GM23248 (cell line): ENCODE measurements around the gene ZSWIM2. TPM values are rescaled to one million over a fixed set of nuclear protein-coding genes. Genes with fewer than 3 reads are reported as not detected.

Experiments used
- DNase-seq: peaks from one replicate; pipeline ENCODE4 v3.0.0-alpha.2; 2015
- H2AFZ ChIP-seq: fragments of 200-600 bp; sonication (generic); 2 replicates; pipeline ENCODE4 v1.6.1; 2016; ENCODE audit warnings: antibody characterized with exemption
- H3F3A ChIP-seq: fragments of 200-600 bp; sonication (generic); 2 replicates; pipeline ENCODE4 v1.6.1; 2016; ENCODE audit warnings: mild to moderate bottlenecking, antibody characterized with exemption, mixed run types; ENCODE audit not compliant: insufficient read depth
- H3K27ac ChIP-seq: fragments of 200-600 bp; sonication (generic); 2 replicates; pipeline ENCODE4 v1.5.1; 2016; ENCODE audit warnings: mild to moderate bottlenecking
- H3K27me3 ChIP-seq: fragments of 200-600 bp; sonication (generic); replicated peaks from 2 replicates; pipeline ENCODE4 v1.6.1; 2016; ENCODE audit warnings: mild to moderate bottlenecking; ENCODE audit not compliant: insufficient read depth
- H3K36me3 ChIP-seq: fragments of 200-600 bp; sonication (generic); 2 replicates; pipeline ENCODE4 v1.6.1; 2016; ENCODE audit warnings: low read depth, mild to moderate bottlenecking
- H3K4me1 ChIP-seq: fragments of 200-600 bp; sonication (generic); 2 replicates; pipeline ENCODE4 v1.6.1; 2016; ENCODE audit warnings: mild to moderate bottlenecking; ENCODE audit not compliant: insufficient read depth
- H3K4me2 ChIP-seq: fragments of 200-600 bp; sonication (generic); one replicate; pipeline ENCODE4 v1.6.1; 2016; ENCODE audit warnings: mild to moderate bottlenecking; ENCODE audit not compliant: unreplicated experiment
- H3K4me3 ChIP-seq: fragments of 200-600 bp; sonication (generic); 2 replicates; pipeline ENCODE4 v1.5.1; 2016; ENCODE audit warnings: mild to moderate bottlenecking
- H3K79me2 ChIP-seq: fragments of 200-600 bp; sonication (generic); 2 replicates; pipeline ENCODE4 v1.6.1; 2016; ENCODE audit warnings: mild to moderate bottlenecking; ENCODE audit not compliant: insufficient read depth
- H3K9ac ChIP-seq: fragments of 200-600 bp; sonication (generic); 2 replicates; pipeline ENCODE4 v1.6.1; 2016; ENCODE audit warnings: mild to moderate bottlenecking
- H3K9me2 ChIP-seq: fragments of 200-600 bp; sonication (generic); 2 replicates; pipeline ENCODE4 v1.6.1; 2016; ENCODE audit warnings: mixed run types, mild to moderate bottlenecking, moderate library complexity; ENCODE audit not compliant: insufficient read depth
- H3K9me3 ChIP-seq: fragments of 200-600 bp; sonication (generic); one replicate; pipeline ENCODE4 v1.6.1; 2017; ENCODE audit warnings: low read depth
- H4K20me1 ChIP-seq: fragments of 200-600 bp; sonication (generic); 2 replicates; pipeline ENCODE4 v1.6.0; 2016; ENCODE audit not compliant: insufficient read depth
- EZH2 ChIP-seq: fragments of 200-600 bp; sonication (generic); IDR thresholded peaks from 2 replicates; pipeline ENCODE4 v1.6.1; 2018; ENCODE audit warnings: antibody characterized with exemption, mild to moderate bottlenecking; ENCODE audit not compliant: insufficient read depth, poor library complexity, severe bottlenecking
- EZH2phosphoT487 ChIP-seq: fragments of 200-600 bp; sonication (generic); IDR thresholded peaks from 2 replicates; pipeline ENCODE4 v1.6.1; 2018; ENCODE audit warnings: antibody characterized with exemption, moderate library complexity, mild to moderate bottlenecking, low read depth; ENCODE audit not compliant: insufficient read depth
- WGBS, 2 experiments: methylation state at CpG; one replicate each; pipeline ENCODE4 v1.1.6; 2015 to 2017; ENCODE audit warnings: low lambda C conversion rate in 2 of 2, low coverage in 1 of 2; ENCODE audit errors: missing lambda C conversion rate in 2 of 2; 5-methylcytosine and 5-hydroxymethylcytosine counted together
- in situ Hi-C: fragments of 300-500 bp; cut with MboI; formaldehyde crosslinking; loops from 2 replicates; pipeline ENCODE4 v1.15.0; 2020
- polyA plus RNA-seq: library from polyadenylated mRNA; unstranded; fragments of >200 nt; fragmentation: Nextera tagmentation; extraction: Ambion mirVana; gene quantifications from 2 replicates; pipeline ENCODE4 v1.2.1, GENCODE V29; 2016
- total RNA-seq: library from RNA; depleted of rRNA; stranded (reverse); fragments of >200 nt; shearing (Covaris generic); gene quantifications from 2 replicates; pipeline ENCODE4 v1.2.3, GENCODE V29; 2014

ZSWIM2 gene
- total and polyA plus RNA-seq, 2 experiments from 2014 or later = not detected

DNA sequence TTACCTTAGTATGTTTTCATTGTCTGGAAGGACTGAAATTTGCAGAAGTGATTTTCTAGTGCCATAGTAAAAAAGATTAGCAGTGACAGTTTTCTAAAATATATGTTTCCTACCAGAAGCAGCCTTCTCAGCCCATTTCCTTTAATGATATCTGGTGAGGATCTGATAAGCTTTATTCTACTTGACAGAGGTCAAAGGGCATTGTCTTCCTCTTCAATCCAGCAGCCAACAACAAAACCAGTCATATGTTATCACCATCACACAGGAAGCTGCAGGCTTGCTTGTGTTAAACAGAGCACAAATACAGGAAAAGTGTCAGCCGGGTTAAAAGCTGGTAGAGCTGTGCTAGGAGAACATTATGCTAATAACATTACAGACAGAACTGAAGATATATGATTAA is 35.6 kb upstream of the ZSWIM2 start:
- H3K79me2 ChIP-seq = no peaks in the 10 kb centered on the region
- no peak overlapping the region for H3K9ac ChIP-seq
- in situ Hi-C loops = no loop called here
- no peaks in the 10 kb centered on the region for H3K36me3 ChIP-seq
- H3K27me3 ChIP-seq = no peaks in the 10 kb centered on the region
- H2AFZ ChIP-seq = 0 out of 2 replicates have a peak overlapping the region, but pooled peaks have one; percentile 8
- peaks cover 3% of the 10 kb centered on the region; the same call in 1 of the 2 replicates for H3K4me1 ChIP-seq
- no peaks in the 10 kb centered on the region for H3K9me2 ChIP-seq
- H3K27ac ChIP-seq = no peak overlapping the region
- H3K9me3 ChIP-seq = no peaks in the 10 kb centered on the region
- 87 to 89% methylated on average over 1 of the region's 1 CpG for WGBS, 2 experiments
- DNase-seq = no peak
- no peaks in the 10 kb centered on the region for H4K20me1 ChIP-seq
- no peaks in the 10 kb centered on the region for H3F3A ChIP-seq
- TF ChIP-seq EZH2phosphoT487 (no peak), EZH2 (no peak)
- no peak overlapping the region for H3K4me3 ChIP-seq
- H3K4me2 ChIP-seq = no peak overlapping the region

GRCh38 chr2:186883666-186884065 is 34.7 kb upstream of the ZSWIM2 start:
- no peaks in the 10 kb centered on the region for H3K36me3 ChIP-seq
- TF ChIP-seq EZH2 (no peak), EZH2phosphoT487 (no peak)
- WGBS, 2 experiments = 48 to 61% methylated on average over 2 of the region's 2 CpGs

GRCh38 chr2:186882511-186883071 is 33.6 kb upstream of the ZSWIM2 start:
- Histone ChIP-seq H2AFZ (no peak overlapping the region), H3F3A (no peaks in the 10 kb centered on the region), H3K9ac (no peak overlapping the region), H3K4me3 (no peak overlapping the region), H3K27ac (no peak overlapping the region), H4K20me1 (no peaks in the 10 kb centered on the region), H3K4me2 (no peak overlapping the region), H3K27me3 (no peaks in the 10 kb centered on the region), H3K4me1 (peaks cover 3% of the 10 kb centered on the region; the same call in 1 of the 2 replicates), H3K36me3 (no peaks in the 10 kb centered on the region), H3K79me2 (no peaks in the 10 kb centered on the region), H3K9me3 (no peaks in the 10 kb centered on the region), H3K9me2 (no peaks in the 10 kb centered on the region)
- 42 to 51% methylated on average over 2 of the region's 2 CpGs for WGBS, 2 experiments
- in situ Hi-C loops = no loop called here
- peak; percentile 3 for DNase-seq
- TF ChIP-seq EZH2phosphoT487 = no peak
- TF ChIP-seq EZH2 = no peak

More at GRCh38 chr2:186883666-186884065, 34.7 kb upstream of the ZSWIM2 start:
- Histone ChIP-seq H3K9me2 (no peaks in the 10 kb centered on the region), H3K9ac (no peak overlapping the region), H3K27me3 (no peaks in the 10 kb centered on the region), H3K4me3 (no peak overlapping the region), H3K4me2 (no peak overlapping the region), H3K4me1 (peaks cover 3% of the 10 kb centered on the region; the same call in 1 of the 2 replicates), H3K27ac (no peak overlapping the region), H3F3A (no peaks in the 10 kb centered on the region), H4K20me1 (no peaks in the 10 kb centered on the region), H2AFZ (no peak overlapping the region), H3K79me2 (no peaks in the 10 kb centered on the region), H3K9me3 (no peaks in the 10 kb centered on the region)
- DNase-seq = peak; percentile 13
- in situ Hi-C loops = no loop called here

- Histone ChIP-seq H3K27me3 (no peaks in the 10 kb centered on the region), H3K79me2 (no peaks in the 10 kb centered on the region), H3K4me1 (no peaks in the 10 kb centered on the region), H3F3A (no peaks in the 10 kb centered on the region), H3K4me3 (no peak overlapping the region), H3K27ac (no peak overlapping the region), H3K36me3 (no peaks in the 10 kb centered on the region), H3K9ac (no peak overlapping the region), H3K4me2 (no peak overlapping the region), H4K20me1 (no peaks in the 10 kb centered on the region), H2AFZ (no peak overlapping the region), H3K9me2 (no peaks in the 10 kb centered on the region), H3K9me3 (no peaks in the 10 kb centered on the region)
- in situ Hi-C loops = no loop called here
- WGBS, 2 experiments = 25 to 27% methylated on average over 1 of the region's 1 CpG
- TF ChIP-seq EZH2phosphoT487 (no peak), EZH2 (no peak)
- DNase-seq = no peak
Measured at GRCh38 chr2:186881660-186882059, 32.7 kb upstream of the ZSWIM2 start.
